Activated effector memory CD4-positive, alpha-beta T cell treated with Interleukin-2 at 50 U/mL for 16 hours (primary cell): Measurements from ENCODE around the gene ATP9B.
A peak's percentile ranks its signal among the peaks of the same experiment; 100 is the strongest.

Experiments used
- DNase-seq: peaks from one replicate; pipeline ENCODE4 v3.0.0-alpha.2; 2020

Gene ATP9B

GRCh38 chr18:79204889-79205807 is 136.0 kb downstream of the ATP9B start:
- no peak for DNase-seq

- no peak for DNase-seq
Measured at GRCh38 chr18:79206444-79206843, 137.2 kb downstream of the ATP9B start.

GRCh38 chr18:79208906-79209305 is 139.7 kb downstream of the ATP9B start:
- no peak for DNase-seq

GRCh38 chr18:79210002-79210910 is 141.1 kb downstream of the ATP9B start:
- no peak for DNase-seq

GRCh38 chr18:79211844-79212243 is 142.7 kb downstream of the ATP9B start:
- no peak for DNase-seq

GRCh38 chr18:79214056-79214455 is 144.9 kb downstream of the ATP9B start:
- DNase-seq: no peak

- no peak for DNase-seq
Measured at GRCh38 chr18:79216176-79216575, 147.0 kb downstream of the ATP9B start.

GRCh38 chr18:79217979-79218604 is 148.9 kb downstream of the ATP9B start:
- no peak for DNase-seq

GRCh38 chr18:79218605-79219190 is 149.5 kb downstream of the ATP9B start:
- no peak for DNase-seq

- DNase-seq: no peak
Measured at GRCh38 chr18:79221136-79221535, 151.9 kb downstream of the ATP9B start.

GRCh38 chr18:79222790-79223189 is 153.6 kb downstream of the ATP9B start:
- DNase-seq: no peak

- no peak for DNase-seq
Measured at GRCh38 chr18:79223431-79223830, 154.2 kb downstream of the ATP9B start.

GRCh38 chr18:79224381-79224780 is 155.2 kb downstream of the ATP9B start:
- no peak for DNase-seq

GRCh38 chr18:79227621-79228020 is 158.4 kb downstream of the ATP9B start:
- DNase-seq: no peak

GRCh38 chr18:79229431-79229830 is 160.2 kb downstream of the ATP9B start:
- DNase-seq: no peak

- DNase-seq: no peak
Measured at GRCh38 chr18:79234438-79234837, 165.2 kb downstream of the ATP9B start.

- DNase-seq: no peak
Measured at GRCh38 chr18:79239631-79240030, 170.4 kb downstream of the ATP9B start.

- DNase-seq: no peak
Measured at GRCh38 chr18:79241755-79242154, 172.6 kb downstream of the ATP9B start.

- DNase-seq: no peak
Measured at GRCh38 chr18:79242246-79242645, 173.1 kb downstream of the ATP9B start.

GRCh38 chr18:79245517-79246001 is 176.4 kb downstream of the ATP9B start:
- peak; percentile 51 for DNase-seq

GRCh38 chr18:79246309-79247108 is 177.3 kb downstream of the ATP9B start:
- peak; percentile 68 for DNase-seq
